Muscle layer of duodenum (tissue), 2 donors: Measurements from ENCODE around the gene KRT37.

ENCODE experiments used
- H3K27ac ChIP-seq: one replicate; pipeline ENCODE4 v1.7.0; 2013; ENCODE audit warnings: mild to moderate bottlenecking, low read length
- H3K27me3 ChIP-seq: one replicate; pipeline ENCODE4 v1.7.0; 2013; ENCODE audit warnings: low read depth, mild to moderate bottlenecking, control low read depth, low read length
- H3K36me3 ChIP-seq, 2 donors: one replicate each; pipeline ENCODE4 v1.7.0; 2013; ENCODE audit warnings: low read length in 2 of 2, control low read depth in 1 of 2, mild to moderate bottlenecking in 1 of 2; ENCODE audit not compliant: insufficient read depth in 2 of 2, control insufficient read depth in 1 of 2
- H3K4me1 ChIP-seq, 2 donors: one replicate each; pipeline ENCODE4 v1.7.0; 2013; ENCODE audit warnings: low read length in 2 of 2, mild to moderate bottlenecking in 2 of 2, control low read depth in 1 of 2, moderate library complexity in 1 of 2; ENCODE audit not compliant: insufficient read depth in 2 of 2, control insufficient read depth in 1 of 2
- H3K4me3 ChIP-seq, 2 donors: one replicate each; pipeline ENCODE4 v1.7.0; 2013; ENCODE audit warnings: low read length in 2 of 2, low read depth in 1 of 2, mild to moderate bottlenecking in 1 of 2
- H3K9me3 ChIP-seq, 2 donors: one replicate each; pipeline ENCODE4 v1.7.0; 2013; ENCODE audit warnings: low read length in 2 of 2, control low read depth in 1 of 2, mild to moderate bottlenecking in 1 of 2; ENCODE audit not compliant: control insufficient read depth in 1 of 2
- donor health status: healthy.

The KRT37 gene

DNA sequence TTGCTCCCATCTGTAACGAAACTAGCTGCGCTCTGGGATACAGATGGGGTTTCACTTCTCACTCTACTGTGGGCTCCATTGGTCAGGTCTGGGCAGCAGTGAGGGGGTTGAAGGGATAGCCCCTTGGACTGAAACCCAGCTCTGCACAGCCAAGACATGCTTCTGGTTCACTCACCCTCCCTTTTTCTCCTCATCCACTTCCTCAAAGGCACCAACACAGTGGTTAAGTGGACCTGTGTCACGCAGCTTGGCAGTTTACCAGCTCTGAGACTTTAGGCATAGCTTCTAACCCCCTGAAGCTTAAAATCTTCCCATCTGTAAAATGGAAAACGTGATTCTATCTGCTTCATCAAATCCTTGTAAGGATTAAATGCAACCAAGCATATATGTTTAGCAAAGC, 27.9 kb upstream of the KRT37 start:
- no peaks in the 10 kb centered on the region for H3K36me3 ChIP-seq
- no peaks in the 10 kb centered on the region for H3K27me3 ChIP-seq
- no peak overlapping the region for H3K27ac ChIP-seq
- peaks cover 0 to 5% of the 10 kb centered on the region in 2 donors for H3K9me3 ChIP-seq
- H3K4me1 ChIP-seq, result peaks cover 0 to 5% of the 10 kb centered on the region in 2 donors
- no peak overlapping the region for H3K4me3 ChIP-seq

DNA sequence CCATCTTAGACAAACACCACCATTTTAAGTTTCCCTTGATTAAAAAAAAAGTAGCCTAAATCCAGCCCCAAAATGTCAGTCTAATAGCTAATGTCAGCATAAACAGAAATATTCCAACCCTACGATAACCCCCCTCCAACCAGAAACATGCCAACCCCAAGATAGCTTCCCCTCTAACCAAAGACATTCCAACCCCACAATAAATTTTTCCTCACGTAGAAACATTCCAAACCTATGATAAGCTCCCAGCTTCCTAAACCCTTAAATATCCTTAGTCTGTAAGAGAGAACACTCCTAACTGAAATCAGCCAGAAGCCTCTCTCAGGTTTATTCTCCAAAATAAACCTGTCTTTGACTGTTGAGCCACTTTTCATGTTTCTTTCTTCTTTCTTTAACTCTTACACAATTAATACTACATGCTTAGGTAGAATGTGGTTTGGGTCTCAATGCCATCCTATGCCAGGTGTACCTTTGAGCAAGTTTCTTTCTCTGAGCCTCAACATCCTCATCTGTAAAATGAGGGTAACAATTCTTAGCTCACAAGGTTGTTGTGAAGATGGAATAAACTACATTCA, 26.9 kb upstream of the KRT37 start:
- no peak overlapping the region for H3K4me3 ChIP-seq
- H3K4me1 ChIP-seq, result no peaks in the 10 kb centered on the region
- peaks cover 0 to 5% of the 10 kb centered on the region in 2 donors for H3K9me3 ChIP-seq
- H3K27me3 ChIP-seq, result no peaks in the 10 kb centered on the region
- no peak overlapping the region for H3K27ac ChIP-seq
- no peaks in the 10 kb centered on the region for H3K36me3 ChIP-seq

DNA sequence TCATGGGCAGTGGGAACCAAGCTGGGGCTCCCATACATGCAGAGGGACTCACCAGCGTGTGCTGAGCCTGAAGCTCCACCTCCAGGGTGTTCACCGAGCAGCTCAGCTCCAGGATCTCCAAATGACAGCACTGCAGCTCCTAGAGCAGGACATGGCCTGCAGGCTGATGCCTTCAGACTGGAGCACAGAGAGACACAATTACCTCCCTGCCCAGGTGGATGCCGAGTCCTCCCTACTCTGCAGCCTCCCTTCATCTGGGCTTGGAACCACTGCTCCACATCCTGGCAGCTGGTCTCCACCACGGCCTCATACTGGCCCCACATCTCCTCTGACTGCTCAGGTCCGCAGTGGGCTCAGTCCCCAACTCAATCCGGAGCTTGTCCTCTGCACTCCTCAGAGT, 24.6 kb upstream of the KRT37 start:
- no peaks in the 10 kb centered on the region for H3K4me1 ChIP-seq
- H3K27me3 ChIP-seq, result no peaks in the 10 kb centered on the region
- peaks cover 0 to 5% of the 10 kb centered on the region in 2 donors for H3K9me3 ChIP-seq
- no peak overlapping the region for H3K27ac ChIP-seq
- H3K36me3 ChIP-seq, result no peaks in the 10 kb centered on the region
- no peak overlapping the region for H3K4me3 ChIP-seq

DNA sequence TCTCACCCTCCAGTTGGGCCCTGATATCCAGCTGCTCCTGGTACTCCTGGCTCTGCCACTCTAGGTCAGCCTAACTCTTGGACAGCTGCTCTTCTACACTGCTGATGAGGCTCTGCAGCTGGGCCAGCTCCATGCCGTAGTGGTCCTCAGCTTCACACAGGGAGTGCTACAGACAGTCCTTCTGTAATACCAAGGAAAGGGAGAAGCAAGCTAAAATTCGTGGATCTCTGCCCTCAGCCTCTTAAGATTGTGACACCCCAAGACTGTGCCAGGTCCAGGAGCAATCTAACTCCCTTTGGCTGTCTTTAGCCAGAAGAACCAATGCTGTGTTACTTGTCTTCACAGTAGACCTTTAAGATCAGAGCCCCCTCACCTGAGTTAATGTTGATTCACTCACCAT, 24.1 kb upstream of the KRT37 start:
- Histone ChIP-seq H3K4me1 (no peaks in the 10 kb centered on the region), H3K9me3 (peaks cover 0 to 5% of the 10 kb centered on the region in 2 donors), H3K36me3 (no peaks in the 10 kb centered on the region), H3K4me3 (no peak overlapping the region), H3K27ac (no peak overlapping the region), H3K27me3 (peaks cover under 1% of the 10 kb centered on the region)

DNA sequence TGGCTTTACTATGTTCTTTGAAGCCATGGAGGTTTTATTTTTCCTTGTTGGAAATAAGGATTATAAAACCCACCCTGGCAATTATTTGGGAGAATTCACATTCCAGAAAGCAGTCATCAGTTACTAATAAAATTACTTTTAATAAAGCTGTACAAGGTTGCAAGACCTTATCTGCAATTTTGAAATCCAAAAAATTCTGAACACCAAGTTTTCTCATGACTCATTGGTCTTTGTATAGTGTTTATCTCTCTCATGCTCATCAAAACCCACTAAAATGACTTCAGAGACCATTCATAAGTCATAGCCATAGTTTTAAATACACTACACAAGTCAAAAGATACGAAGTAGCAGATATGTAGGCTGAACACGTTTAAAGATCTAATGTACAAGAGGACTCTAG, 22.4 kb upstream of the KRT37 start:
- Histone ChIP-seq H3K4me3 (no peak overlapping the region), H3K4me1 (no peaks in the 10 kb centered on the region), H3K9me3 (peaks cover 0 to 5% of the 10 kb centered on the region in 2 donors), H3K27me3 (peaks cover 5% of the 10 kb centered on the region), H3K27ac (no peak overlapping the region), H3K36me3 (no peaks in the 10 kb centered on the region)

DNA sequence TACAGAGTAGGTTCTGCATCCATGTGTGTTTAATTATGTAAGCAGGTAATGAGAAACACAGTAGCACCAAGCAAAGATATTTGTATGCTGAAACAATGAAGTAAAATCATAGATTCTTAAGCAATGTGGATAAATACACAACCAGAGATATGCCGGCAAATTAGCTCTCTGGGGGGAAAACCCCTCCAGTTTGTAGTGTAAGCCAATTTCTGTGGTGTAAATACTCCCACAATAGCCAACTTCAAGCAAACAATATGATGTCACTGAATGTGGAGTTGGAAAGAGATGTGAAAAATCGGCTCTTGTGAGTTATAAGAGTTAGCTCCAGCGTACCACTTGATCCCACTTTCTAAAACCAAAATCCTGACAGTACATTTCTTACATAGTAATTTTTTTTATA, 20.3 kb upstream of the KRT37 start:
- no peak overlapping the region for H3K27ac ChIP-seq
- H3K9me3 ChIP-seq, result no peaks in the 10 kb centered on the region
- H3K36me3 ChIP-seq, result no peaks in the 10 kb centered on the region
- no peak overlapping the region for H3K4me3 ChIP-seq
- no peaks in the 10 kb centered on the region for H3K4me1 ChIP-seq
- H3K27me3 ChIP-seq, result peaks cover 5% of the 10 kb centered on the region

DNA sequence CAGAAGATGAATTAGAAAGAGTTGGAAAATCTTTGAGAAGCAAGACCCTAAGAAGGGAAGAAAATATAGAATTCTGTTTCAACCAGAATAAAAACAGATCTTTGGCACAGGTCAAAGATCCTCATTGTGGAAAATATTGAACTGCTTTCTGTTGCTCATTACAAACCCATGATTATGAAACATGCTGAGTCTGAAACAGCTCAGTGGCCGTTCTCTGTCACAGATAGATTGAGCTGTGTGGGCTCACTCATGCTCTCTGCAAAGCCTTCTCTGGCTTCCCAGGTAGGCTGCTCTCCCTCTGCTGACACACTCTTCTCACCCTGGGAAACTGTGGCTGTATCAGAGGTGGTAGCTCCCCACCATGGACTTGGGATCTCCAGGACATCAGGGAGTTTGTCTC, 19.8 kb upstream of the KRT37 start:
- Histone ChIP-seq H3K4me1 (no peaks in the 10 kb centered on the region), H3K9me3 (no peaks in the 10 kb centered on the region), H3K4me3 (no peak overlapping the region), H3K27me3 (peaks cover 5% of the 10 kb centered on the region), H3K36me3 (no peaks in the 10 kb centered on the region), H3K27ac (no peak overlapping the region)

DNA sequence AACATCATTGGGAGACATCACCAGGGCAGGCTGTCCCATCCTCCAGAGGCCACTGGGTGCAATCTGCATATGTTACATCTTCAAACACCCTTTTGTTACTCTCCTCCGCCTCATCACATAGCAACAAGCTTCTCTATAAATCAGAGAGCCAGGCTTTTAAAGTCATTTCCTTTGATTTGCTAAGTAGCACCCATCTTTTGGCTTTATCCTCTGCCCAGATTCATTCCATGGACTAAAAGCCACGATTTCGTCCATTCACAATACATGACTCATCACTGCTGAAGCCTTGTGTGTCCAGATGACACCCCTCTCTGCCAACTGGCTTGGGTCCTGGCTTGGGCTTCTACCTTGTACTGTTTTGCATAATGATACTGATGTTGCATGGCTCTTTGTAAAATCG, 18.4 kb upstream of the KRT37 start:
- peaks cover 5% of the 10 kb centered on the region for H3K27me3 ChIP-seq
- H3K27ac ChIP-seq, result no peak overlapping the region
- no peak overlapping the region for H3K4me3 ChIP-seq
- H3K36me3 ChIP-seq, result no peaks in the 10 kb centered on the region
- H3K4me1 ChIP-seq, result no peaks in the 10 kb centered on the region
- no peaks in the 10 kb centered on the region for H3K9me3 ChIP-seq

DNA sequence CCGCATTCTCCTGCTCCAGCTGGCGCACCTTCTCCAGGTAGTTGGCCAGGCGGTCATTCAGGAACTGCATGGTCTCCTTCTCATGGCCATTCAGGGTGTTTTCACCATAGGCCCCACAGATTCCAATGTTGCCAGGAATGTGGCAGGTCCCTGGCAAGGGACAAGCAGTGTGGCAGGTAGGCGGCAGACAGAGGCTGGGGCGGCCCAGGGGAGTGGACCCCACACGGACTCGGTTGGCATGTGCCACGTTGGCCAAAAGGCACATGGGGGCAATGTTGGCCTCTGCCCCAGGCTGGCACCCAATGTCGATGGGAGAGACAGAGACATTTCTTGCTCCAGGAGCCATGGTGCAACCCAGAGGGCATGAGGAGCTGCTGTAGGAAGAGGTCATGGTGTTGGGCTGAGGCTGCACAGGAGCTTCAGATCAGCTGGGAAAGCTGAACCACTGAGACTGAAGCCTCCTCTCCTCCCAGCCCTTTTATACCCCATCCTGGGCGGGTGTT, 16.2 kb upstream of the KRT37 start, which contains the start of gene KRT38:
KRT38 (minus strand) TSS at position 453 of the 503 bp plus-strand sequence; CDS start at position 391, 62 bp downstream.
- no peak within 1 kb of the TSS for H3K4me3 ChIP-seq
- H3K27me3 ChIP-seq, result peaks cover 5% of the 10 kb centered on the region
- H3K4me1 ChIP-seq, result no peaks in the 10 kb centered on the region
- H3K36me3 ChIP-seq, result no peaks in the 10 kb centered on the region
- no peaks in the 10 kb centered on the region for H3K9me3 ChIP-seq
- no peak within 1 kb of the TSS for H3K27ac ChIP-seq

DNA sequence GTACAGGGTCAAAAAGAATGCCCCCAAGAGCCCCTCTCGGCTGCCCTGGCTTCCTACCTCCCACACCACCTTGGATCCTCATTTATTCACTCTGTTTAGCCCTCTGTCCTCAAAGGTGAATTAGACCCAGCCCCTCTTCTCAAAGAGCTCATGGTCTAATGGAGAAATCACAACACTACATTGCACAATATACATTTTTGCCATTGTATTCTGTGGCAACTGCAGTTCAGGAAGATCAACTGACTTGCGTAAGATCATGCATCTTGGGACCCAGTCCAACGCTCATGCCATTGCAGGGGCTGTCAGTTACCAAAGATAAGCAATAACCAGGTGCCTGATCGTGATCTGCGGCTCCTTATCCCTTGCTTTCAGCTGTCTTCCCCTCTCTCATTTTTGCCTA, 15.0 kb upstream of the KRT37 start:
- Histone ChIP-seq H3K9me3 (no peaks in the 10 kb centered on the region), H3K4me1 (no peaks in the 10 kb centered on the region), H3K4me3 (no peak overlapping the region), H3K27me3 (peaks cover 5% of the 10 kb centered on the region), H3K27ac (no peak overlapping the region), H3K36me3 (no peaks in the 10 kb centered on the region)

DNA sequence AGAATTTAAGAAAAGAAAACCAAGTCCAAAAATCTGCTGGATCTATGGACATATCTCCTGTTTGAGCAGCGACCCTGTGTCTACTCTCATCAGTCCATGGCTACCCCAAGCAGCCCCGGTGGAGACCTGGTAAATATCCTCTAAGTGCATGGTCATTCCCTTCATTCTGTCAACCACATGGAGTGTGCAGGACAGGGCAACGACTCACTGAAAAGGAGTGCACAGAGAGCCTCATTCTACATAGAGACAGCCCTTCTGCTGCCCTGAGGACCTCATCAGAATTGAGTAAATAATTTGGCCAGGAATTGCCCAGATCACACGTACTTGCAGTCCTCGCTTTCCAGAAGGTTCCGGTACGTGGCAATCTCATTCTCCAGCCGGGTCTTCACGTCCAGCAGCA, 13.4 kb upstream of the KRT37 start:
- no peaks in the 10 kb centered on the region for H3K9me3 ChIP-seq
- no peaks in the 10 kb centered on the region for H3K36me3 ChIP-seq
- H3K4me1 ChIP-seq, result no peaks in the 10 kb centered on the region
- H3K4me3 ChIP-seq, result no peak overlapping the region
- no peaks in the 10 kb centered on the region for H3K27me3 ChIP-seq
- H3K27ac ChIP-seq, result no peak overlapping the region

DNA sequence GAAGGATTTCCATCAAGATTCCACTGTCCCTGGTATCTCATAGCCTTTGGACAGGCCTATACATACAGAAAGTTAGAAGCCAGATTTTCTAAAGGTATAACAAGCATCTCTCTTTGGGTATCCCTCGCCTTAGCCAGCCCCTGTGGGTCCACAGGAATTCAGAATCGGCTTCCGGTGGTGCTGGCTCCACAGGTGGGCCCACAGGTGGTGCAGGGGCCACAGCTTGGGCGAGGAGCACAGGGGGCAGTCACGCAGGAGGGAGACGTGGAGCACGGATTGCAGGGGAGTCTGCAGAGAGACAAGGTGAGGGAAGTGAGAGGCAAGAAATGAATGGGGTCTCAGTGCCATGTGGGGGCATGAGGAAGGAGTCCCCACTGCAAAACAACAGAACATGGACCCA, 12.9 kb upstream of the KRT37 start:
- Histone ChIP-seq H3K4me1 (no peaks in the 10 kb centered on the region), H3K27me3 (no peaks in the 10 kb centered on the region), H3K9me3 (no peaks in the 10 kb centered on the region), H3K4me3 (no peak overlapping the region), H3K27ac (no peak overlapping the region), H3K36me3 (no peaks in the 10 kb centered on the region)
